Stimulated activated CD4-positive, alpha-beta T cell treated with anti-CD3 and anti-CD28 coated beads, Interleukin-2, amount 100 ng/mL, for 48 hours (primary cell): ENCODE data around the gene MYL6.
"Not testable (repeated sequence)": the region's sequence is repeated elsewhere in the genome, so short reads cannot be mapped to it uniquely, and the experiment has no call there.

Experiments used
- DNase-seq, 2 donors: peaks; one replicate each; pipeline ENCODE4 v3.0.0-alpha.2; 2020

Gene MYL6

DNA sequence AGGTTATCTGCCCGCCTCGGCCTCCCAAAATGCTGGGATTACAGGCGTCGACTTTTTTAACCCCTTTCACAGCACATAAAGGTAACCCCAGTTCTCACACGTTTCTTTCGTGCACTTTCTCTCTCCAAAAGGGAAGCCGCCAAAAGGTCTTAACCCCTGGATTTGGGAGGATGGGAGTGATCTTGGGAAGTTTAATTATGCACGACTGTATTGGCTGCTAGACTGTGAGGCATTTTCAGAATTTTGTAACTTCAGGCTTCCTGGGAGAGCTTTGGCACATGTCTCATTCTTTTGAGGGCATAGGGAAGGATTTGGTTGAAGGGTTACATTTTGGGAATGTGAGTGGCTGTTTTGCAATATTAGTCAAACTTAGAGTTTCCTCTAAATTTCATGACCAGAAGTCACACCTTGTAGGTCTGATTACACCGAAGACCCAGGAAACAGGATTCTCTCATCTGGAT is 32.6 kb downstream of the MYL6 start:
- DNase-seq = no peak

DNA sequence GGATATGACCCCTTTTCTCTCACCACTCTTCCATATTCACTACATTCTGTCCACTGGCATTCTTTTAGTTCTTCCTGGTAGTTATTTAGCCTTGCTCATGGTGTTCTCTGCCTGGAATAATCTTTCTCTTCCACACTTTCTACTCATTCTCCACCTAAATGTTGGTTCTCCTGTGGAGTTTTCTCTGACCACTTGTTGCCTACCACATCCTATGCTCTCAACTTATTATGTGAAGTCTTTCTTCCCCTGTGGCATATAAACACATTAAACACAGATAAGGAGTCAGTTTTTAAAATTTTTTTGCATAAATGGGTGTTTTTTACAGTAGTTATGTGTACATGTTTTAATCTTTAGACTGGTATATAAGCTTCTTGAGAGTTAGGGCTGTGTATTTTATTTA is 34.4 kb downstream of the MYL6 start:
- no peak for DNase-seq

- DNase-seq = peak; percentile 69 to 81
Observed at GRCh38 chr12:56193025-56193578, 34.9 kb downstream of the MYL6 start.

GRCh38 chr12:56196818-56197550 is 38.8 kb downstream of the MYL6 start:
- DNase-seq = not testable (repeated sequence)

GRCh38 chr12:56197921-56198635 is 39.9 kb downstream of the MYL6 start:
- no peak for DNase-seq

- no peak for DNase-seq
Observed at GRCh38 chr12:56198836-56199235, 40.7 kb downstream of the MYL6 start.

DNA sequence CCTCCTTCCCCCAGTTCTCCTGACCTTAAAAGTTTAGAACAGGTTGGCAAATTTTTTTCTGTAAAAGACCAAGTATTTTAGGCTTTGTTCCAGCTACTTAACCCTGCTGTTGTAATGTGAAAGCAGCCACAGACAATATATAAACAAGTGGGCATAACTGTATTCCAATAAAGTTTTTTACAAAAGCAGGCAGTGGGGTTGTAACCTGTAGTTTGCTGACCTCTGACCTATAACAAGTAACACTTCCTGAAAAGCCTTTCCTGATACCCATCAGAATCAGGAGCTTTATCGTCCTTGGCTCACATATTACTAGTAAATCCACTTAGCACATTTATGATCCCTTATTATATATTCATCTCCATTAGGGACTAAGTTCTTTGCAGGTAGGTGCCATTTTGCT is 44.2 kb downstream of the MYL6 start:
- DNase-seq = no peak

GRCh38 chr12:56202838-56203237 is 44.7 kb downstream of the MYL6 start:
- no peak for DNase-seq

DNA sequence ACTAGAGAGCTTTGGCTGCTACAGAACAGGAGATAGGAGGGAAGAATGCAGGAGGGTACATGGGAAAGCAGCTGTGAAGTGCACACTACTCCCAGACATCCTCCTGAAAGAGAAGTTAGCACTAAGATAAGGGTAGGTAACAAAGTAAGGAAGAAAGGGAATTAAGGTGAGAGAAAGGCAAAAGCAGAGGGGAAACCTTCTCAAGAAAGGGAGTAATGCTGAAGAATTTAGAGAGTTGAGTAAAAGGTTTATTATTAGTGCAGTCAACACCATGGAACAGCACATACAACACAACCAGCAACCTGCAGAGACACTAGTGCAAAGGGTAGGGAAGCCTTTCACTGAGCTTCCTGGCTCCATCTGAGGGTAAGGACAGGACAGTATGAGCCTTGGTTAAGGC is 46.1 kb downstream of the MYL6 start:
- DNase-seq = no peak

- DNase-seq = no peak
Observed at GRCh38 chr12:56205445-56205844, 47.3 kb downstream of the MYL6 start.

GRCh38 chr12:56206452-56207166 is 48.5 kb downstream of the MYL6 start:
- DNase-seq = no peak

- DNase-seq = no peak
Observed at GRCh38 chr12:56208006-56208405, 49.8 kb downstream of the MYL6 start.
